HepG2 (cell line): Measurements from ENCODE around the gene GOT1. TPM values are rescaled to one million over a fixed set of nuclear protein-coding genes. Genes with fewer than 3 reads are reported as not detected.

Experiments used
- ATAC-seq: fragments of 200-7000 bp; cut with Tn5 transposase; 3 replicates; pipeline ENCODE4 v1.9.1; 2020; ENCODE audit warnings: mild to moderate bottlenecking, moderate library complexity
- BruUV-seq: library from RNA; stranded (reverse); fragments of 400-500 nt; replicated peaks from 2 replicates; lab custom pipeline; 2021; lab: Mats Ljungman, UMichigan
- CTCF ChIA-PET: fragments of 300-600 bp; formaldehyde crosslinking; extraction: SDS; loops from one replicate; lab custom pipeline; 2021; ENCODE audit warnings: low total read pairs, inconsistent platforms, low intra/inter-chr PET ratio; lab: Yijun Ruan, JAX
- POLR2A ChIA-PET: fragments of 350-600 bp; sonication (Branson Sonifier 250); formaldehyde crosslinking; loops from one replicate; lab custom pipeline; 2020; ENCODE audit warnings: antibody characterized with exemption, inconsistent platforms; lab: Yijun Ruan, JAX
- DNase-seq: peaks from one replicate; pipeline ENCODE4 v3.0.0-alpha.2; 2015; ENCODE audit warnings: low spot score
- FAIRE-seq: peaks from 3 replicates; lab custom pipeline; 2011; peaks lifted over from hg19 to GRCh38; lab: Jason Lieb, UNC
- H2AFZ ChIP-seq: one replicate; pipeline ENCODE4 v1.6.1; 2011; ENCODE audit warnings: low read length, inconsistent platforms
- H3K27ac ChIP-seq: fragments of 300-600 bp; 3 replicates; pipeline ENCODE4 v1.8.0; 2011; ENCODE audit warnings: mixed run types, mild to moderate bottlenecking, mixed read lengths, low read length, inconsistent platforms; ENCODE audit not compliant: insufficient read depth; ENCODE audit errors: extremely low read length
- H3K27me3 ChIP-seq, 2 experiments: fragments of 200-600 bp in 1 of 2; 2 replicates in 1 of 2; 3 replicates in 1 of 2; pipeline versions ENCODE4 v1.6.0 to v1.8.0; 2011; ENCODE audit warnings: low read length in 2 of 2, mild to moderate bottlenecking in 2 of 2, moderate library complexity in 2 of 2, inconsistent platforms in 1 of 2; ENCODE audit not compliant: insufficient read depth in 2 of 2, control insufficient read depth in 1 of 2
- H3K36me3 ChIP-seq, 2 experiments: fragments of 200-600 bp in 1 of 2; replicated peaks in 1 of 2; 2 replicates in 1 of 2; 3 replicates in 1 of 2; pipeline versions ENCODE4 v1.5.1 to v1.8.0; 2011; ENCODE audit warnings: low read length in 2 of 2, inconsistent platforms in 1 of 2; ENCODE audit not compliant: insufficient read depth in 2 of 2, control insufficient read depth in 1 of 2
- H3K4me1 ChIP-seq: 2 replicates; pipeline ENCODE4 v1.5.1; 2012; ENCODE audit warnings: low read length, inconsistent platforms; ENCODE audit not compliant: insufficient read depth
- H3K4me2 ChIP-seq: 2 replicates; pipeline ENCODE4 v1.6.0; 2011; ENCODE audit warnings: low read depth, low read length, inconsistent platforms
- H3K4me3 ChIP-seq, 3 experiments: fragments of 200-600 bp in 1 of 3; sonication (generic), shearing (Covaris generic) in 1 of 3; replicated peaks in 1 of 3; 2 replicates each; pipeline ENCODE4 v1.5.1; 2011 to 2016; ENCODE audit warnings: low read length in 3 of 3, inconsistent platforms in 2 of 3, low read depth in 2 of 3, mild to moderate bottlenecking in 2 of 3, control low read depth in 1 of 3, mixed read lengths in 1 of 3; ENCODE audit not compliant: insufficient read depth in 1 of 3
- H3K79me2 ChIP-seq: one replicate; pipeline ENCODE4 v1.6.1; 2011; ENCODE audit warnings: low read length, inconsistent platforms; ENCODE audit not compliant: insufficient read depth
- H3K9ac ChIP-seq: 2 replicates; pipeline ENCODE4 v1.6.0; 2011; ENCODE audit warnings: mild to moderate bottlenecking, low read depth, low read length, inconsistent platforms; ENCODE audit not compliant: insufficient read depth
- H3K9me3 ChIP-seq: 2 replicates; pipeline ENCODE4 v1.5.1; 2012; ENCODE audit warnings: mild to moderate bottlenecking, low read length
- H4K20me1 ChIP-seq: 2 replicates; pipeline ENCODE4 v1.6.0; 2011; ENCODE audit warnings: inconsistent platforms, mild to moderate bottlenecking, low read length, moderate library complexity; ENCODE audit not compliant: insufficient read depth
- ARHGAP35 ChIP-seq: sonication (generic); formaldehyde crosslinking; IDR thresholded peaks from 2 replicates; pipeline ENCODE4 v1.9.0; 2022; ENCODE audit warnings: mild to moderate bottlenecking, inconsistent platforms, moderate library complexity, missing genetic modification reagents, borderline replicate concordance
- ELF1 ChIP-seq: sonication (generic); formaldehyde crosslinking; IDR thresholded peaks from 2 replicates; pipeline ENCODE4 v1.4.0; 2020; ENCODE audit warnings: missing genetic modification reagents
- HES4 ChIP-seq: sonication (generic); formaldehyde crosslinking; IDR thresholded peaks from 2 replicates; pipeline ENCODE4 v1.9.0; 2021; ENCODE audit warnings: mild to moderate bottlenecking, missing genetic modification reagents, borderline replicate concordance
- HOXA9 ChIP-seq: sonication (generic); formaldehyde crosslinking; IDR thresholded peaks from 2 replicates; pipeline ENCODE4 v1.8.1; 2022; ENCODE audit warnings: missing genetic modification reagents, mild to moderate bottlenecking, moderate library complexity, borderline replicate concordance
- JUN ChIP-seq: sonication (generic); formaldehyde crosslinking; IDR thresholded peaks from 2 replicates; pipeline ENCODE4 v1.4.0; 2020; ENCODE audit warnings: mild to moderate bottlenecking, missing genetic modification reagents
- NFIB ChIP-seq: sonication (generic); formaldehyde crosslinking; IDR thresholded peaks from 2 replicates; pipeline ENCODE4 v1.9.0; 2021; ENCODE audit warnings: missing genetic modification reagents, mild to moderate bottlenecking, borderline replicate concordance
- TBL1XR1 ChIP-seq: fragments of 150-350 bp; IDR thresholded peaks from 2 replicates; pipeline ENCODE4 v1.6.1; 2014; ENCODE audit warnings: borderline replicate concordance, low read length; ENCODE audit not compliant: partially characterized antibody
- TEAD3 ChIP-seq: optimal IDR thresholded peaks from 2 replicates; pipeline ENCODE3; 2016; ENCODE audit warnings: borderline replicate concordance
- ZBTB20 ChIP-seq: sonication (generic); formaldehyde crosslinking; IDR thresholded peaks from 2 replicates; pipeline ENCODE4 v1.8.1; 2023; ENCODE audit warnings: missing genetic modification reagents, low read depth, mild to moderate bottlenecking, borderline replicate concordance
- ZEB1 ChIP-seq: IDR thresholded peaks from 2 replicates; pipeline ENCODE4 v1.6.1; 2012; ENCODE audit warnings: mild to moderate bottlenecking, low read depth, inconsistent platforms; ENCODE audit not compliant: insufficient replicate concordance
- ZNF101 ChIP-seq: sonication (generic); formaldehyde crosslinking; IDR thresholded peaks from 2 replicates; pipeline ENCODE4 v1.4.0; 2020; ENCODE audit warnings: mild to moderate bottlenecking, low read depth, missing genetic modification reagents, borderline replicate concordance
- ZNF121 ChIP-seq: sonication (generic); formaldehyde crosslinking; IDR thresholded peaks from 2 replicates; pipeline ENCODE4 v1.5.0; 2020; ENCODE audit warnings: mild to moderate bottlenecking, missing genetic modification reagents
- ZNF260 ChIP-seq: sonication (generic); formaldehyde crosslinking; IDR thresholded peaks from 2 replicates; pipeline ENCODE4 v1.4.0; 2020; ENCODE audit warnings: missing genetic modification reagents, low read depth, mild to moderate bottlenecking, borderline replicate concordance
- ZNF773 ChIP-seq: sonication (generic); formaldehyde crosslinking; IDR thresholded peaks from 2 replicates; pipeline ENCODE4 v1.4.0; 2020; ENCODE audit warnings: missing genetic modification reagents, borderline replicate concordance
- ZNF883 ChIP-seq: sonication (generic); formaldehyde crosslinking; IDR thresholded peaks from 2 replicates; pipeline ENCODE4 v1.5.1; 2020; ENCODE audit warnings: mild to moderate bottlenecking, missing genetic modification reagents; ENCODE audit errors: not compliant biosample characterization
- WGBS: methylation state at CpG from one replicate; pipeline ENCODE4 v1.1.6; 2017; ENCODE audit warnings: low lambda C conversion rate; 5-methylcytosine and 5-hydroxymethylcytosine counted together
- in situ Hi-C: cut with HindIII; loops from 2 replicates; pipeline ENCODE4 v1.10.0; 2017; ENCODE audit warnings: low pct_unique_long_range_greater_than_20kb; ENCODE audit not compliant: extremely low pct_ligation_motif_present
- intact Hi-C: fragments of 100-400 bp; cut with micrococcal nuclease; formaldehyde crosslinking; loops from one replicate; pipeline ENCODE4 v1.10.0; 2022; ENCODE audit not compliant: unreplicated experiment
- polyA plus RNA-seq, 8 experiments: library from polyadenylated mRNA; depleted of rRNA in 3 of 8; stranded (reverse) in 7 of 8; unstranded in 1 of 8; fragments of >200 nt; fragmentation: Illumina TruSeq in 4 of 8; extraction: Trizol in 4 of 8; gene quantifications; 2 replicates each; pipeline versions ENCODE4 v1.2.1 to v1.2.3, GENCODE V29; 2011 to 2016; ENCODE audit warnings: low read depth in 4 of 8, missing spikeins in 1 of 8, mixed read lengths in 1 of 8; ENCODE audit not compliant: insufficient read depth in 1 of 8
- total RNA-seq, 5 experiments: library from RNA; depleted of rRNA; stranded (reverse); fragments of >200 nt; fragmentation: Illumina TruSeq; extraction: Trizol; gene quantifications; 2 replicates each; pipeline ENCODE4 v1.2.3, GENCODE V29; 2016; ENCODE audit warnings: low read depth in 1 of 5
- TF ChIP-seq, protein P1 (sequence below), 2 experiments: IDR thresholded peaks; 2 replicates each; pipeline ENCODE4 v1.6.1; 2011 to 2012; ENCODE audit warnings: low read length in 2 of 2, borderline replicate concordance in 1 of 2, low read depth in 1 of 2, mild to moderate bottlenecking in 1 of 2, moderate library complexity in 1 of 2

The GOT1 gene
- total and polyA plus RNA-seq, 2 of the 13 experiments (the other 11 are each of a cell fraction or from before 2014, with no cell fraction given), result 81.2 to 102 TPM

GRCh38 chr10:99374526-99374925, 55.9 kb downstream of the GOT1 start:
- H4K20me1 ChIP-seq, result no peaks in the 10 kb centered on the region
- BruUV-seq, result no TSS peak
- TF ChIP-seq ZNF260 (CRISPR knock-in tag) (no peak), ZNF101 (CRISPR knock-in tag) (no peak), ARHGAP35 (CRISPR knock-in tag) (no peak), TBL1XR1 (no peak), ZEB1 (no peak), TEAD3 (CRISPR knock-in tag) (no peak), HOXA9 (CRISPR knock-in tag) (no peak), ZNF121 (CRISPR knock-in tag) (no peak), ZBTB20 (CRISPR knock-in tag) (no peak), ZNF883 (CRISPR knock-in tag) (no peak), ZNF773 (CRISPR knock-in tag) (no peak), ELF1 (no peak), JUN (no peak), NFIB (CRISPR knock-in tag) (no peak), HES4 (CRISPR knock-in tag) (no peak)
- TF ChIP-seq, protein P1, sequence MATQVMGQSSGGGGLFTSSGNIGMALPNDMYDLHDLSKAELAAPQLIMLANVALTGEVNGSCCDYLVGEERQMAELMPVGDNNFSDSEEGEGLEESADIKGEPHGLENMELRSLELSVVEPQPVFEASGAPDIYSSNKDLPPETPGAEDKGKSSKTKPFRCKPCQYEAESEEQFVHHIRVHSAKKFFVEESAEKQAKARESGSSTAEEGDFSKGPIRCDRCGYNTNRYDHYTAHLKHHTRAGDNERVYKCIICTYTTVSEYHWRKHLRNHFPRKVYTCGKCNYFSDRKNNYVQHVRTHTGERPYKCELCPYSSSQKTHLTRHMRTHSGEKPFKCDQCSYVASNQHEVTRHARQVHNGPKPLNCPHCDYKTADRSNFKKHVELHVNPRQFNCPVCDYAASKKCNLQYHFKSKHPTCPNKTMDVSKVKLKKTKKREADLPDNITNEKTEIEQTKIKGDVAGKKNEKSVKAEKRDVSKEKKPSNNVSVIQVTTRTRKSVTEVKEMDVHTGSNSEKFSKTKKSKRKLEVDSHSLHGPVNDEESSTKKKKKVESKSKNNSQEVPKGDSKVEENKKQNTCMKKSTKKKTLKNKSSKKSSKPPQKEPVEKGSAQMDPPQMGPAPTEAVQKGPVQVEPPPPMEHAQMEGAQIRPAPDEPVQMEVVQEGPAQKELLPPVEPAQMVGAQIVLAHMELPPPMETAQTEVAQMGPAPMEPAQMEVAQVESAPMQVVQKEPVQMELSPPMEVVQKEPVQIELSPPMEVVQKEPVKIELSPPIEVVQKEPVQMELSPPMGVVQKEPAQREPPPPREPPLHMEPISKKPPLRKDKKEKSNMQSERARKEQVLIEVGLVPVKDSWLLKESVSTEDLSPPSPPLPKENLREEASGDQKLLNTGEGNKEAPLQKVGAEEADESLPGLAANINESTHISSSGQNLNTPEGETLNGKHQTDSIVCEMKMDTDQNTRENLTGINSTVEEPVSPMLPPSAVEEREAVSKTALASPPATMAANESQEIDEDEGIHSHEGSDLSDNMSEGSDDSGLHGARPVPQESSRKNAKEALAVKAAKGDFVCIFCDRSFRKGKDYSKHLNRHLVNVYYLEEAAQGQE (IDR thresholded peaks at IDR 0.05; ENCODE audit: borderline replicate concordance in 1 of 2, low read depth in 1 of 2, low read length in 2 of 2), result no peak
- no peak overlapping the region for H3K4me3 ChIP-seq
- no peaks in the 10 kb centered on the region for H3K36me3 ChIP-seq
- intact Hi-C loops, result loop anchor here (5.0 kb wide), 1 partner anchor 42 kb away; no protein-coding TSS in a partner anchor
- no peak overlapping the region for H3K9ac ChIP-seq
- no peaks in the 10 kb centered on the region for H3K27me3 ChIP-seq
- CTCF ChIA-PET, result no interaction called here
- in situ Hi-C loops, result no loop called here
- no peak for ATAC-seq
- WGBS, result 55% methylated on average over 2 of the region's 2 CpGs
- DNase-seq, result no peak
- H3K9me3 ChIP-seq, result no peaks in the 10 kb centered on the region
- POLR2A ChIA-PET, result no interaction called here
- H3K79me2 ChIP-seq, result no peaks in the 10 kb centered on the region
- no peak overlapping the region for H3K4me2 ChIP-seq
- no peak overlapping the region for H3K27ac ChIP-seq
- H3K4me1 ChIP-seq, result peaks cover 12% of the 10 kb centered on the region; the same call in 1 of the 2 replicates
- no peak overlapping the region for H2AFZ ChIP-seq
- FAIRE-seq, result no peak
